ENCODE data around the gene LAD1.
A peak's percentile ranks its signal among the peaks of the same experiment; 100 is the strongest.

The LAD1 gene

GRCh38 chr1:201399018-201399351 is at the start of gene LAD1:
LAD1 (minus strand) TSS chr1:201399324; CDS start chr1:201399306, 18 bp downstream.
- intact Hi-C loops (cut with DNase I), result loop anchor here (2.0 kb wide), 1 partner anchor 42 kb away; no protein-coding TSS in a partner anchor
- DNase-seq, result peak in 3 of 10 donors; percentile 55 to 79 (median 69)

GRCh38 chr1:201447903-201448871 is 49.1 kb upstream of the LAD1 start:
- intact Hi-C loops (cut with DNase I), result loop anchor here (1.0 to 5.0 kb wide), 3 partner anchors 15 to 34 kb away; partner anchors contain the start of gene PHLDA3
- peak; percentile 73 to 96 (median 84) for DNase-seq

- intact Hi-C loops (cut with DNase I), result loop anchor here (5.0 kb wide), 1 partner anchor 37 kb away; no protein-coding TSS in a partner anchor
These were observed 46.2 kb upstream of the LAD1 start for GRCh38 chr1:201445310-201445709.

GRCh38 chr1:201444792-201445191 is 45.7 kb upstream of the LAD1 start:
- intact Hi-C loops (cut with DNase I), result loop anchor here (5.0 kb wide), 1 partner anchor 38 kb away; no protein-coding TSS in a partner anchor
- DNase-seq, result peak in 1 of 10 donors; percentile 31

More at GRCh38 chr1:201445310-201445709, 46.2 kb upstream of the LAD1 start:
- DNase-seq, result peak in 1 of 10 donors; percentile 6

GRCh38 chr1:201443747-201444146 is 44.6 kb upstream of the LAD1 start:
- DNase-seq, result peak in 3 of 10 donors; percentile 32 to 76 (median 54)
- intact Hi-C loops (cut with DNase I), result no loop called here

GRCh38 chr1:201436969-201437368 is 37.8 kb upstream of the LAD1 start:
- DNase-seq, result no peak
- intact Hi-C loops (cut with DNase I), result no loop called here

GRCh38 chr1:201436393-201436792 is 37.3 kb upstream of the LAD1 start:
- intact Hi-C loops (cut with DNase I), result no loop called here
- peak in 1 of 10 donors; percentile 41 for DNase-seq

- no peak for DNase-seq
- intact Hi-C loops (cut with DNase I), result no loop called here
These were observed 35.1 kb upstream of the LAD1 start for GRCh38 chr1:201434266-201434665.

- intact Hi-C loops (cut with DNase I), result no loop called here
- DNase-seq, result peak in 1 of 10 donors; percentile 6
These were observed 34.5 kb upstream of the LAD1 start for GRCh38 chr1:201433609-201434008.

- intact Hi-C loops (cut with DNase I), result no loop called here
- DNase-seq, result peak in 2 of 10 donors; percentile 13 to 35
These were observed 31.7 kb upstream of the LAD1 start for GRCh38 chr1:201430776-201431175.

- intact Hi-C loops (cut with DNase I), result no loop called here
- DNase-seq, result peak in 2 of 10 donors; percentile 24 to 52
These were observed 30.8 kb upstream of the LAD1 start for GRCh38 chr1:201429736-201430501.

- intact Hi-C loops (cut with DNase I), result no loop called here
- peak in 2 of 10 donors; percentile 9 to 49 for DNase-seq
These were observed 28.8 kb upstream of the LAD1 start for GRCh38 chr1:201427963-201428362.

GRCh38 chr1:201426479-201427310 is 27.6 kb upstream of the LAD1 start:
- peak in 1 of 10 donors; percentile 29 for DNase-seq
- intact Hi-C loops (cut with DNase I), result no loop called here

- DNase-seq, result no peak
- intact Hi-C loops (cut with DNase I), result no loop called here
These were observed 25.0 kb upstream of the LAD1 start for GRCh38 chr1:201424146-201424545.

GRCh38 chr1:201423655-201424054 is 24.5 kb upstream of the LAD1 start:
- intact Hi-C loops (cut with DNase I), result no loop called here
- no peak for DNase-seq

GRCh38 chr1:201422436-201423030 is 23.4 kb upstream of the LAD1 start:
- intact Hi-C loops (cut with DNase I), result no loop called here
- no peak for DNase-seq

- no peak for DNase-seq
- intact Hi-C loops (cut with DNase I), result no loop called here
These were observed 22.9 kb upstream of the LAD1 start for GRCh38 chr1:201422026-201422425.

GRCh38 chr1:201421041-201421440 is 21.9 kb upstream of the LAD1 start:
- intact Hi-C loops (cut with DNase I), result no loop called here
- DNase-seq, result no peak

GRCh38 chr1:201420608-201421002 is 21.5 kb upstream of the LAD1 start:
- no peak for DNase-seq
- intact Hi-C loops (cut with DNase I), result no loop called here

Measured in posterior cingulate gyrus (tissue), 11 donors.